NCI-H1436 treated with DMSO at 0.1 percent for 48 hours (cell line): ENCODE data around the gene MS4A4E.
"Not testable (repeated sequence)": the region's sequence is repeated elsewhere in the genome, so short reads cannot be mapped to it uniquely, and the experiment has no call there.

Source experiments
- DNase-seq: peaks from one replicate; lab custom pipeline; 2025; lab: John Stamatoyannopoulos, UW

The MS4A4E gene

GRCh38 chr11:60170566-60170965, 72.4 kb downstream of the MS4A4E start:
- no peak for DNase-seq

GRCh38 chr11:60169264-60169915, 73.5 kb downstream of the MS4A4E start:
- DNase-seq: no peak

DNA sequence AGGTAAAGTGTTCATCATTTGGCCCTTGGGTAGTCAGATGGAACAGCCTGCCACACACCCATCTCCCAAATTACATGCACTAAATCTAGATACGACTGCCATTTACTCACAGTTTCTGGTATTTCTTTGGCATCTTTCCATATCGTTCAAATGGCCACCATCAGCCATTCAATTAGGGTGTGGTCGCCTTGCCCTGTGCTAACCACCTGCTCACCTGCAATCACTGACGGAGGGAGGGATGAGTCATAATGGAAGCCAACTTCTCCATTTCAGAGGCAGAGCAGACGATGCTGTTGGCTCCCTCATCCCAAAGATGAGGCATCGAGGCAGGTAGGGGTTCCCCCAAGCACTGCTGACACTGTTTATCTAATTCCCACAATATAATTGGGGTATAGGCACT, 74.6 kb downstream of the MS4A4E start:
- DNase-seq: no peak

DNA sequence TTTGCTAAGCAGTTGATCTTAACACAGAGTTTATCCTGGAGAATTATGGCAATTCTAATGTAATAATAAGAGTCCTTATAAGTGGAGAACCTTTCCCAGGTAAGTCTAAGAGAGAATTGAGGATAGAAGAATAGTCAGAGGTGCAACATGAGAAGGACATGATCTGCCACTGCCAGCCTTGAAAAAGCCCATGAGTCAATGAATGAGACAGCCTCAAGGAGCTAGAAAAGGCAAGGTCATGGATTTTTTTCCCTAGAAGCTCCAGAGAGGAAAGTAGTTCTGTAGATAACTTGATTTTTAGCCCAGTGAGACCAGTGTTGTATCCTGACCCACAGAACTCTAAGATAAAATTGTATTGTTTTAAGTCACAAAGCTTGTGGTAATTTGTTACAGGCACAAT, 77.0 kb downstream of the MS4A4E start:
- DNase-seq: no peak

DNA sequence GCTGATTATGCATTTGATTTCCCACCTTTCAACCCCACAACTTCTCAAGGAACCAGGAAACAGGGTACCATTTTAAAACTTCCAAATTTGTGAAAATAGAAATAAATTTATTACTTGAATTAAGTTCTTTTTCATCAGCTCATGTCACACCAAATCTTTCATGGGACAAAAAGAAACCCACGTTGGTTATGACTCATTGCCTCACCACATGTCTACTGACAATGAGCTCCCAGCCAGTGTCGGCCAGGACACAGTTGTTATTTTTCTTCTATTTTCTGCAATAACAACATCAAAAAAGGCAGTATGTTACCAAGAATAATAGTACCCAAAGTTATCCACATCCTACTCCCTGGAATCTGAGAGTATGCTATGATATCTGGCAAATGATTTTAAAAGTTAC, 77.4 kb downstream of the MS4A4E start:
- no peak for DNase-seq

DNA sequence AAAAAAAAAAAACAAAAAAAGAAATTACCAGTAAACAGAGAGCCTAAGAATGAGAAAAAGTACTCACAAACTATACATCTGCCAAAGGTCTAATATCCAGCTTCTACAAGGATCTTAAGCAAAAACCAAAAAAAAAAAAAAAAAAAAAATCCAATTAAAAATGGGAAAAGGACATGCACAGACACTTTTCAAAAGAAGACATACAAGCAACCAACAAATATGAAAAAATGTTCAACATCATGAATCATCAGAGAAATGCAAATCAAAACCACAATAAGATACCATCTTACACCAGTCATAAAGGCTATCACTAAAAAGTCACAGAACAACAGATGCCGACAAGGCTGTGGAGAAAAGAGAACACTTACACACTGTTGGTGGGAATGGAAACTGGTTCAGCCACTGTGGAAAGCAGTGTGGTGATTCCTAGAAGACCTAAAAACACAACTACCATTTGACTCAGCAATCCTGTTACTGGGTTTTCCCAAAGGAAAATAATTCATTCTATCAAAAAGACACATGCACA, 78.3 kb downstream of the MS4A4E start:
- DNase-seq: no peak

DNA sequence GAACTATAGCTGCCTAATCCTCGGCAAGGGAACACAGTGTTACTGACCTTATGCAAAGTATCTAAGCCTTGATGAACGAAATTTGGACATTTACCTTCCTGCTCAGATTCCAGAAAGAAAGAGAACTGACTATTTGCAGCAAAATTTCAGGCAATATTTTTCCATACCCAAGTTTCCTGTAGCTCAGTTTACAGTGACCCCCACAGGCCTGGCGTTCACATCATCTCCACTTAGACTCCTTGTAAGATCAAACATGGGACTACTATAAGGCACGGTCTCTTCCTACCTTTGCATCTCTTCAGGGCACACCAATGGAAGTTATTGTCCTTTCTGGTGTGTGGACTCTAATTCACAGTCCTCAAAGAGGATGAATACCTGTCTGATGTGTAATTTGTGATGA, 81.2 kb downstream of the MS4A4E start:
- no peak for DNase-seq

DNA sequence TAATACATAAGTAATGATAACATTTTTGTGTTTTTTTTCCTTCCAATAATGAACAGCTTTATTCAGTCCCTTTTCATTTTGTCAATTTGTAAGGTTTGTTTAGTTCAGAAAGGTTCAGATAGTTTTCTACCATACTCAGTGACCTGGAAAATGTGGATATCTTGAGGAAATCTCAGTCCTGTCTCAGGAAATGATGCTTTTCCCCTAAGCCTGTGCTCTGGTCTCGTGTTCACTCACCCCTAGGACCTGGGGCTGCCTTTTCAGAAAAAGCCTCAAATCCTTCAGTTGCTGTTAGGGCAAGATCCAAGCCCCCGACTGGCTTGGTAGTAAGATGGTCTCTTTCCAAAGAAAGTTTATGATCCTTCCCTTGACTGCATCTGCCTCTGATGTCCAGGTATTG, 81.8 kb downstream of the MS4A4E start:
- DNase-seq: no peak

DNA sequence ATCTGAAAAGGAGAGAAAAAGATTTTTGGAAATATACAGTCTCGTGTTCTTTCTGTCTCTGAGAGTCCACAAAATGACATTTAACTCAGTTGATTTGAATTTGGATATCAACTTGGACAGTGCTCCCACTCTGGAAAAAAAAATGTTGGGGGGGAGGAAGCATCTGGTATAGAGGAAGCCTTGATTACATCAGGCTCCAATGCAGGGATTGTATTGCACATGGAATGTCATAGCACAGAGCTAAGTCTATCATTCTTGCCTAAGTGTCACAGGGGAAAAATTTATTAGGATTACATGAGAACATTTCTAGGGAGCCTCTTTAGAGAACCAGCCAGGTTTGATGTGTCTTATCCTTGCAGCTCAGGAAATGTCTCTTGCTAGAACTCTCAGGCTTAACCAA, 83.1 kb downstream of the MS4A4E start:
- no peak for DNase-seq

- no peak for DNase-seq
Measured at GRCh38 chr11:60159284-60159683, 83.7 kb downstream of the MS4A4E start.

GRCh38 chr11:60158636-60159035, 84.3 kb downstream of the MS4A4E start:
- DNase-seq: no peak

GRCh38 chr11:60155931-60156330, 87.0 kb downstream of the MS4A4E start:
- no peak for DNase-seq

- DNase-seq: not testable (repeated sequence)
Measured at GRCh38 chr11:60152727-60153126, 90.2 kb downstream of the MS4A4E start.

DNA sequence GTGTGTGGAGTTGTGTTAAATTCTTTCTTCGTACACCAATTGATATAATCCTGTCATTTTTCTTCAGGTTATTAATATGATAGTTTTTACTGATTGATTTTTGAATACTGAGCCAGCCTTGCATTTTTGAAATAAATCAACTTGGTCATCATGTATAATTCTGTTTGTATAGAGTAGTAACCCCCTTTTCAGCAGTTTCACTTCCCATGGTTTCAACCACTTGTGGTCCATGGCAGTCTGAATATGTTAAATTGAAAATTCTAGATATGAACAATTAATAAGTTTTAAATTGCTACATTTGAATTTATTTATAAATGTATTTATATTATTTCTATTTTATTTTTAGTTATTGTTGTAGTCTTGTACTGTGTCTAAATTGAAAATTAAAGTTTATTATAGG, 92.7 kb downstream of the MS4A4E start:
- DNase-seq: no peak
